Astrocyte (in vitro differentiated cells and primary cell): Measurements from ENCODE around the gene GIPC2. TPM values are rescaled to one million over a fixed set of nuclear protein-coding genes. Genes with fewer than 3 reads are reported as not detected.

Experiments used
- DNase-seq: peaks from one replicate; pipeline ENCODE4 v3.0.0-alpha.2; 2010; ENCODE audit warnings: low read depth
- FAIRE-seq: peaks from 2 replicates; lab custom pipeline; 2011; peaks lifted over from hg19 to GRCh38; lab: Jason Lieb, UNC
- H2AFZ ChIP-seq: 2 replicates; pipeline ENCODE4 v1.6.0; 2012; ENCODE audit warnings: low read depth, low read length, inconsistent platforms
- H3K27ac ChIP-seq: 2 replicates; pipeline ENCODE4 v1.5.1; 2011; ENCODE audit warnings: low read depth, low read length, inconsistent platforms
- H3K27me3 ChIP-seq: 2 replicates; pipeline ENCODE4 v1.6.0; 2011; ENCODE audit warnings: low read length, inconsistent platforms; ENCODE audit not compliant: insufficient read depth
- H3K36me3 ChIP-seq: 2 replicates; pipeline ENCODE4 v1.5.1; 2011; ENCODE audit warnings: low read length, inconsistent platforms; ENCODE audit not compliant: insufficient read depth
- H3K4me1 ChIP-seq: 2 replicates; pipeline ENCODE4 v1.5.1; 2011; ENCODE audit warnings: low read length, inconsistent platforms; ENCODE audit not compliant: insufficient read depth
- H3K4me2 ChIP-seq: 2 replicates; pipeline ENCODE4 v1.6.0; 2012; ENCODE audit warnings: low read length, inconsistent platforms
- H3K4me3 ChIP-seq: 2 replicates; pipeline ENCODE4 v1.5.1; 2011; ENCODE audit warnings: low read depth, mild to moderate bottlenecking, low read length, inconsistent platforms; ENCODE audit not compliant: insufficient read depth
- H3K79me2 ChIP-seq: 2 replicates; pipeline ENCODE4 v1.6.0; 2012; ENCODE audit warnings: mild to moderate bottlenecking, low read length, inconsistent platforms; ENCODE audit not compliant: insufficient read depth
- H3K9ac ChIP-seq: 2 replicates; pipeline ENCODE4 v1.6.0; 2012; ENCODE audit warnings: mild to moderate bottlenecking, low read length, inconsistent platforms
- H3K9me3 ChIP-seq: 2 replicates; pipeline ENCODE4 v1.5.1; 2012; ENCODE audit warnings: low read depth, mild to moderate bottlenecking, low read length, inconsistent platforms; ENCODE audit not compliant: insufficient read depth
- H4K20me1 ChIP-seq: 2 replicates; pipeline ENCODE4 v1.6.0; 2012; ENCODE audit warnings: low read length, inconsistent platforms; ENCODE audit not compliant: insufficient read depth
- H3K27ac Mint-ChIP-seq: one replicate; pipeline ENCODE4 v1.8.0; 2021; ENCODE audit warnings: mild to moderate bottlenecking, mixed read lengths; ENCODE audit not compliant: unreplicated experiment
- H3K27me3 Mint-ChIP-seq: one replicate; pipeline ENCODE4 v1.8.0; 2021; ENCODE audit warnings: low read depth, mixed read lengths; ENCODE audit not compliant: unreplicated experiment
- H3K36me3 Mint-ChIP-seq: one replicate; pipeline ENCODE4 v1.8.0; 2021; ENCODE audit warnings: low read depth, mixed read lengths; ENCODE audit not compliant: unreplicated experiment
- H3K4me1 Mint-ChIP-seq: one replicate; pipeline ENCODE4 v1.8.0; 2021; ENCODE audit warnings: low read depth, mixed read lengths; ENCODE audit not compliant: unreplicated experiment
- H3K4me3 Mint-ChIP-seq: one replicate; pipeline ENCODE4 v1.8.0; 2021; ENCODE audit warnings: mild to moderate bottlenecking, moderate library complexity, mixed read lengths; ENCODE audit not compliant: unreplicated experiment
- H3K9me3 Mint-ChIP-seq: one replicate; pipeline ENCODE4 v1.8.0; 2021; ENCODE audit warnings: mild to moderate bottlenecking, mixed read lengths; ENCODE audit not compliant: unreplicated experiment
- CTCF ChIP-seq: IDR thresholded peaks from 2 replicates; pipeline ENCODE4 v1.5.1; 2011; ENCODE audit warnings: low read depth, mild to moderate bottlenecking, inconsistent platforms, low read length, moderate library complexity; ENCODE audit not compliant: insufficient read depth
- EZH2 ChIP-seq: IDR thresholded peaks from 2 replicates; pipeline ENCODE4 v1.6.1; 2012; ENCODE audit warnings: mild to moderate bottlenecking, low read length, inconsistent platforms; ENCODE audit not compliant: insufficient read depth
- total RNA-seq: library from RNA; stranded (reverse); gene quantifications from 2 replicates; pipeline ENCODE4 v1.2.1, GENCODE V29; 2021

Gene GIPC2
- total RNA-seq, 1 donor from 2014 or later, result not detected

GRCh38 chr1:78006521-78006920 lies 39.2 kb upstream of the GIPC2 start:
- peak overlapping the region; percentile 81 for H3K27ac Mint-ChIP-seq
- peak overlapping the region; percentile 98 for H3K4me3 Mint-ChIP-seq
- H3K9ac ChIP-seq, result peak overlapping the region; percentile 99

GRCh38 chr1:78007677-78008341 lies 38.0 kb upstream of the GIPC2 start:
- Mint-ChIP-seq H3K4me3 (peak overlapping the region; percentile 98), H3K36me3 (peaks cover 3% of the 10 kb centered on the region), H3K4me1 (peaks cover 17% of the 10 kb centered on the region), H3K27ac (no peak overlapping the region), H3K9me3 (no peaks in the 10 kb centered on the region), H3K27me3 (no peaks in the 10 kb centered on the region)
- H3K27ac ChIP-seq, result no peak overlapping the region
- H3K4me1 ChIP-seq, result peaks cover 6% of the 10 kb centered on the region
- no peak overlapping the region for H2AFZ ChIP-seq
- H3K9ac ChIP-seq, result peak overlapping the region; percentile 46
- peak overlapping the region; percentile 85 for H3K4me2 ChIP-seq
- FAIRE-seq, result no peak
- H3K4me3 ChIP-seq, result peak overlapping the region; percentile 87
- DNase-seq, result no peak
- H3K36me3 ChIP-seq, result peaks cover 2% of the 10 kb centered on the region
- TF ChIP-seq EZH2 (no peak), CTCF (no peak)
- no peaks in the 10 kb centered on the region for H3K9me3 ChIP-seq
- H3K27me3 ChIP-seq, result no peaks in the 10 kb centered on the region
- H3K79me2 ChIP-seq, result peaks cover 74% of the 10 kb centered on the region
- peaks cover 28% of the 10 kb centered on the region for H4K20me1 ChIP-seq

More at GRCh38 chr1:78006521-78006920, 39.2 kb upstream of the GIPC2 start:
- H3K4me1 ChIP-seq, result peaks cover 6% of the 10 kb centered on the region
- peak overlapping the region; percentile 85 for H3K4me2 ChIP-seq
- H3K4me3 ChIP-seq, result peak overlapping the region; percentile 87
- DNase-seq (no peak), FAIRE-seq (peak; percentile 74)
- no peaks in the 10 kb centered on the region for H3K9me3 ChIP-seq
- H4K20me1 ChIP-seq, result peaks cover 28% of the 10 kb centered on the region
- H3K27ac ChIP-seq, result peak overlapping the region; percentile 98
- no peaks in the 10 kb centered on the region for H3K27me3 ChIP-seq
- no peaks in the 10 kb centered on the region for H3K36me3 ChIP-seq
- no peaks in the 10 kb centered on the region for H3K9me3 Mint-ChIP-seq
- H3K27me3 Mint-ChIP-seq, result no peaks in the 10 kb centered on the region
- peaks cover 3% of the 10 kb centered on the region for H3K36me3 Mint-ChIP-seq
- no peak for TF ChIP-seq CTCF
- TF ChIP-seq EZH2, result no peak
- H3K79me2 ChIP-seq, result peaks cover 69% of the 10 kb centered on the region
- H2AFZ ChIP-seq, result no peak overlapping the region
- H3K4me1 Mint-ChIP-seq, result peaks cover 19% of the 10 kb centered on the region

GRCh38 chr1:78009276-78009675 lies 36.5 kb upstream of the GIPC2 start:
- H2AFZ ChIP-seq, result no peak overlapping the region
- FAIRE-seq (peak; percentile 47), DNase-seq (no peak)
- H3K9ac ChIP-seq, result no peak overlapping the region
- peak overlapping the region; percentile 38 for H3K4me3 ChIP-seq
- H3K4me1 ChIP-seq, result peaks cover 6% of the 10 kb centered on the region
- H3K27me3 ChIP-seq, result no peaks in the 10 kb centered on the region
- TF ChIP-seq EZH2, result no peak
- TF ChIP-seq CTCF, result no peak
- Mint-ChIP-seq H3K4me3 (peak overlapping the region; percentile 68), H3K4me1 (peaks cover 12% of the 10 kb centered on the region), H3K36me3 (peaks cover 7% of the 10 kb centered on the region), H3K27me3 (no peaks in the 10 kb centered on the region), H3K9me3 (no peaks in the 10 kb centered on the region), H3K27ac (no peak overlapping the region)
- H4K20me1 ChIP-seq, result peaks cover 33% of the 10 kb centered on the region
- H3K27ac ChIP-seq, result peak overlapping the region; percentile 6
- H3K36me3 ChIP-seq, result peaks cover 11% of the 10 kb centered on the region
- H3K79me2 ChIP-seq, result peaks cover 84% of the 10 kb centered on the region
- no peaks in the 10 kb centered on the region for H3K9me3 ChIP-seq
- H3K4me2 ChIP-seq, result peak overlapping the region; percentile 85
